ENCODE data around the gene LMO7. TPM values are rescaled to one million over a fixed set of nuclear protein-coding genes. Genes with fewer than 3 reads are reported as not detected.

LMO7 gene
- total and polyA plus RNA-seq, 2 of the 13 experiments (the other 11 are each of a cell fraction or from before 2014, with no cell fraction given): 34.0 to 121 TPM

- TF ChIP-seq THRA (CRISPR knock-in tag; IDR thresholded peaks at IDR 0.05; ENCODE audit: borderline replicate concordance) (peak; percentile 41; the same call in 1 of the 2 replicates), ZNF788 (CRISPR knock-in tag; IDR thresholded peaks at IDR 0.05; ENCODE audit: borderline replicate concordance) (peak; percentile 25; the same call in 1 of the 2 replicates), POLR2A (IDR thresholded peaks at IDR 0.05; ENCODE audit: insufficient read depth in 1 of 2, low read depth in 2 of 2, low read length in 2 of 2) (0 out of 4 replicates have a peak, but pooled peaks of 1 of the 2 experiments have one; percentile 30), ZFAT (CRISPR knock-in tag; conservative IDR thresholded peaks at IDR 0.05) (0 out of 2 replicates have a peak, but pooled peaks have one; percentile 56), NR2F1 (CRISPR knock-in tag; IDR thresholded peaks at IDR 0.05) (peak in 1 of 2 experiments; percentile 46; a peak in 1 of 4 replicates), ZNF414 (CRISPR knock-in tag; IDR thresholded peaks at IDR 0.05) (peak; percentile 64), SMAD9 (CRISPR knock-in tag; IDR thresholded peaks at IDR 0.05) (no peak), YEATS4 (CRISPR knock-in tag; IDR thresholded peaks at IDR 0.05; ENCODE audit: borderline replicate concordance) (peak; percentile 28; the same call in 1 of the 2 replicates), DRAP1 (CRISPR knock-in tag; IDR thresholded peaks at IDR 0.05) (no peak), MAFF (IDR thresholded peaks at IDR 0.05; ENCODE audit: low read depth, low read length) (no peak), NRL (CRISPR knock-in tag; IDR thresholded peaks at IDR 0.05; ENCODE audit: borderline replicate concordance) (peak; percentile 45; the same call in 1 of the 2 replicates), ELK4 (CRISPR knock-in tag; IDR thresholded peaks at IDR 0.05; ENCODE audit: borderline replicate concordance) (no peak), ZNF383 (CRISPR knock-in tag; IDR thresholded peaks at IDR 0.05; ENCODE audit: borderline replicate concordance) (no peak), MNT (IDR thresholded peaks at IDR 0.05) (no peak), TIGD3 (CRISPR knock-in tag; IDR thresholded peaks at IDR 0.05; ENCODE audit: borderline replicate concordance) (0 out of 2 replicates have a peak, but pooled peaks have one; percentile 67), ZNF740 (CRISPR knock-in tag; IDR thresholded peaks at IDR 0.05) (peak; percentile 42; the same call in 1 of the 2 replicates), IRF9 (CRISPR knock-in tag; IDR thresholded peaks at IDR 0.05; ENCODE audit: borderline replicate concordance) (peak; percentile 89; the same call in 1 of the 2 replicates), ATF7-NPFF (CRISPR knock-in tag; IDR thresholded peaks at IDR 0.05; ENCODE audit: low read depth) (peak; percentile 91)
Observed at GRCh38 chr13:75635101-75635827, 866 bp upstream of the LMO7 start (continued).

Data from HepG2 (cell line).